Fibroblast of the conjunctiva (primary cell): ENCODE results near the gene PCDHB1.
"Not testable (repeated sequence)": the region's sequence is repeated elsewhere in the genome, so short reads cannot be mapped to it uniquely, and the experiment has no call there.

Experiments
- DNase-seq: peaks from one replicate; pipeline ENCODE4 v3.0.0-alpha.2; 2010; ENCODE audit warnings: low read depth

Gene PCDHB1

GRCh38 chr5:141077826-141078225 is 26.7 kb downstream of the PCDHB1 start:
- DNase-seq, result no peak

- no peak for DNase-seq
Measured at GRCh38 chr5:141082228-141082627, 31.1 kb downstream of the PCDHB1 start.

- DNase-seq, result peak; percentile 3
Measured at GRCh38 chr5:141084487-141084989, 33.4 kb downstream of the PCDHB1 start.

- DNase-seq, result peak; percentile 29
Measured at GRCh38 chr5:141094481-141095262, 43.5 kb downstream of the PCDHB1 start, which contains the start of gene PCDHB2. Gene PCDHB2, plus strand, starts transcription at chr5:141094615. Its CDS starts 176 bp downstream, at chr5:141094791.

GRCh38 chr5:141095263-141095641 is 44.1 kb downstream of the PCDHB1 start:
- DNase-seq, result no peak

- not testable (repeated sequence) for DNase-seq
Measured at GRCh38 chr5:141096181-141096580, 45.0 kb downstream of the PCDHB1 start.

- not testable (repeated sequence) for DNase-seq
Measured at GRCh38 chr5:141096586-141096985, 45.4 kb downstream of the PCDHB1 start.

GRCh38 chr5:141100243-141100805 is 49.1 kb downstream of the PCDHB1 start, which contains the start of gene PCDHB3:
Gene PCDHB3, plus strand, starts transcription at chr5:141100473. Its CDS starts 177 bp downstream, at chr5:141100650.
- peak; percentile 2 for DNase-seq

- DNase-seq, result no peak
Measured at GRCh38 chr5:141101059-141101458, 49.9 kb downstream of the PCDHB1 start.

GRCh38 chr5:141102070-141102469 is 50.9 kb downstream of the PCDHB1 start:
- not testable (repeated sequence) for DNase-seq

- not testable (repeated sequence) for DNase-seq
Measured at GRCh38 chr5:141102471-141102870, 51.3 kb downstream of the PCDHB1 start.

- DNase-seq, result no peak
Measured at GRCh38 chr5:141105350-141105749, 54.2 kb downstream of the PCDHB1 start.
